Measurements from ENCODE around the gene GPR151. TPM values are rescaled to one million over a fixed set of nuclear protein-coding genes. Genes with fewer than 3 reads are reported as not detected.

Gene GPR151
- total RNA-seq, 2 experiments from 2014 or later: not detected

DNA sequence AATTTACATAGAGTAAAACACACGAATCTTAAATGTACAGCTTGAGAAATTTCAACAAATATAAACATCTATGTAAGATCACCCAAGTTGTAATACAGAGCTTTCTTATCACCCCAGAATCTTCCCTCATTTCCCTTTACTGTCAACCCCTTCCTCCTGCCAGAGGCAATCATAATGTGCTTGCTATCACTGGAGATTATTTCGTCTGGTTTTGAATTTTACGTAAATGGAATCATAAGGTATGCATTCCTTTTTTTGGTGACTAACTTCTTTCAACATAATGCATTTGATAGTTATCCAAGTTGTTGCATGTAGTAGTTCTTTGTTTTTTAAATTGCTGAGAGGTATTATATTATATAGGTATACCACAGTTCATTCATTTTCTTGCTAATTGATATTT is 37.5 kb upstream of the GPR151 start:
- POLR2A ChIA-PET: no interaction called here

GRCh38 chr5:146549615-146550014 is 33.6 kb upstream of the GPR151 start:
- H3K9me2 ChIP-seq (ENCODE audit: insufficient read depth, low read length): no peaks in the 10 kb centered on the region
- H3K9me3 ChIP-seq (ENCODE audit: low read length): no peaks in the 10 kb centered on the region
- intact Hi-C loops (cut with micrococcal nuclease; ENCODE audit: unreplicated experiment): loop anchor here (10.0 kb wide), 1 partner anchor 645 kb away; no protein-coding TSS in a partner anchor
- TF ChIP-seq CTCF (conservative IDR thresholded peaks at IDR 0.05; ENCODE audit: low read length) (no peak), EZH2phosphoT487 (IDR thresholded peaks at IDR 0.05; ENCODE audit: borderline replicate concordance, low read depth, low read length) (no peak)
- no peak for DNase-seq (ENCODE audit: low spot score)
- no peak overlapping the region for H3K4me2 ChIP-seq (ENCODE audit: low read length)
- no peak overlapping the region for H2AFZ ChIP-seq (ENCODE audit: low read length)
- H3K4me1 ChIP-seq (ENCODE audit: insufficient read depth, low read length, poor library complexity, severe bottlenecking): no peaks in the 10 kb centered on the region
- H3K79me2 ChIP-seq (ENCODE audit: insufficient read depth, low read depth, low read length): no peaks in the 10 kb centered on the region
- ChIA-PET POLR2A (no interaction called here), CTCF (ENCODE audit: unreplicated experiment) (no interaction called here)
- H4K20me1 ChIP-seq (ENCODE audit: insufficient read depth, low read length): no peaks in the 10 kb centered on the region
- BruUV-seq (replicated peaks): no TSS peak
- no peak overlapping the region for H3K4me3 ChIP-seq (ENCODE audit: low read depth, low read length, poor library complexity, severe bottlenecking)
- H3K27ac ChIP-seq (ENCODE audit: low read depth, low read length, poor library complexity, severe bottlenecking): no peak overlapping the region
- no peaks in the 10 kb centered on the region for H3K36me3 ChIP-seq (ENCODE audit: insufficient read depth, low read length)

More for the DNA sequence above, 37.5 kb upstream of the GPR151 start:
- Histone ChIP-seq H3K9me3 (ENCODE audit: low read length) (no peaks in the 10 kb centered on the region), H3K4me2 (ENCODE audit: low read length) (no peak overlapping the region), H2AFZ (ENCODE audit: low read length) (no peak overlapping the region), H3K36me3 (ENCODE audit: insufficient read depth, low read length) (no peaks in the 10 kb centered on the region), H3K4me3 (ENCODE audit: low read depth, low read length, poor library complexity, severe bottlenecking) (no peak overlapping the region), H3K79me2 (ENCODE audit: insufficient read depth, low read depth, low read length) (no peaks in the 10 kb centered on the region), H3K9me2 (ENCODE audit: insufficient read depth, low read length) (no peaks in the 10 kb centered on the region), H4K20me1 (ENCODE audit: insufficient read depth, low read length) (no peaks in the 10 kb centered on the region), H3K4me1 (ENCODE audit: insufficient read depth, low read length, poor library complexity, severe bottlenecking) (no peaks in the 10 kb centered on the region), H3K27ac (ENCODE audit: low read depth, low read length, poor library complexity, severe bottlenecking) (no peak overlapping the region)
- TF ChIP-seq CTCF (conservative IDR thresholded peaks at IDR 0.05; ENCODE audit: low read length) (no peak), EZH2phosphoT487 (IDR thresholded peaks at IDR 0.05; ENCODE audit: borderline replicate concordance, low read depth, low read length) (no peak)
- CTCF ChIA-PET (ENCODE audit: unreplicated experiment): interaction anchor here (0.5 kb wide), 1 partner anchor 21 kb away, joined by 3 read pairs; no protein-coding TSS in a partner anchor
- DNase-seq (ENCODE audit: low spot score): no peak
- no TSS peak for BruUV-seq (replicated peaks)
- intact Hi-C loops (cut with micrococcal nuclease; ENCODE audit: unreplicated experiment): no loop called here

- ChIA-PET CTCF (ENCODE audit: unreplicated experiment) (interaction anchor here (1.1 kb wide), 1 partner anchor 15 kb away, joined by 3 read pairs; no protein-coding TSS in a partner anchor), POLR2A (no interaction called here)
- no peaks in the 10 kb centered on the region for H3K36me3 ChIP-seq (ENCODE audit: insufficient read depth, low read length)
- H3K27ac ChIP-seq (ENCODE audit: low read depth, low read length, poor library complexity, severe bottlenecking): no peak overlapping the region
- TF ChIP-seq EZH2phosphoT487 (IDR thresholded peaks at IDR 0.05; ENCODE audit: borderline replicate concordance, low read depth, low read length) (no peak), CTCF (conservative IDR thresholded peaks at IDR 0.05; ENCODE audit: low read length) (no peak)
- no peak overlapping the region for H3K4me2 ChIP-seq (ENCODE audit: low read length)
- no TSS peak for BruUV-seq (replicated peaks)
- intact Hi-C loops (cut with micrococcal nuclease; ENCODE audit: unreplicated experiment): loop anchor here (10.0 kb wide), 1 partner anchor 646 kb away; no protein-coding TSS in a partner anchor
- DNase-seq (ENCODE audit: low spot score): no peak
- no peaks in the 10 kb centered on the region for H3K79me2 ChIP-seq (ENCODE audit: insufficient read depth, low read depth, low read length)
- H3K9me3 ChIP-seq (ENCODE audit: low read length): no peaks in the 10 kb centered on the region
- no peaks in the 10 kb centered on the region for H3K4me1 ChIP-seq (ENCODE audit: insufficient read depth, low read length, poor library complexity, severe bottlenecking)
- H3K4me3 ChIP-seq (ENCODE audit: low read depth, low read length, poor library complexity, severe bottlenecking): no peak overlapping the region
- H3K9me2 ChIP-seq (ENCODE audit: insufficient read depth, low read length): no peaks in the 10 kb centered on the region
- H2AFZ ChIP-seq (ENCODE audit: low read length): no peak overlapping the region
- H4K20me1 ChIP-seq (ENCODE audit: insufficient read depth, low read length): no peaks in the 10 kb centered on the region
Observed at GRCh38 chr5:146548781-146549449, 32.9 kb upstream of the GPR151 start.

All from OCI-LY7 (cell line).